SK-N-SH (cell line): ENCODE data around the gene FTL. TPM values are rescaled to one million over a fixed set of nuclear protein-coding genes. Genes with fewer than 3 reads are reported as not detected.

Experiments used
- CTCF ChIA-PET: fragments of 300-600, 350-600 bp; formaldehyde crosslinking; extraction: SDS; loops from one replicate; lab custom pipeline; 2021; lab: Yijun Ruan, JAX
- POLR2A ChIA-PET: fragments of 350-600 bp; sonication (Branson Sonifier 250); formaldehyde crosslinking; extraction: SDS; loops from one replicate; lab custom pipeline; 2020; ENCODE audit warnings: antibody characterized with exemption, inconsistent platforms; lab: Yijun Ruan, JAX
- DNase-seq: peaks from one replicate; pipeline ENCODE4 v3.0.0; 2012
- H2AFZ ChIP-seq: fragments of 200-600 bp; sonication (generic); 2 replicates; pipeline ENCODE4 v1.8.1; 2016; ENCODE audit warnings: antibody characterized with exemption, mild to moderate bottlenecking, low read depth
- H3F3A ChIP-seq: fragments of 200-600 bp; sonication (generic); replicated peaks from 2 replicates; pipeline ENCODE3; 2016; ENCODE audit warnings: antibody characterized with exemption, mild to moderate bottlenecking; ENCODE audit not compliant: insufficient read depth
- H3K27ac ChIP-seq, 2 experiments: fragments of 200-500 bp in 1 of 2; fragments of 200-600 bp in 1 of 2; sonication (Bioruptor generic) in 1 of 2; sonication (generic), shearing (Covaris generic) in 1 of 2; 2 replicates each; pipeline versions ENCODE4 v1.5.1 to v1.6.1; 2014 to 2016; ENCODE audit warnings: low read depth in 2 of 2, inconsistent platforms in 1 of 2, low read length in 1 of 2, mild to moderate bottlenecking in 1 of 2, mixed read lengths in 1 of 2
- H3K27me3 ChIP-seq: fragments of 200-600 bp; sonication (generic), shearing (Covaris generic); 2 replicates; pipeline ENCODE4 v1.6.1; 2016; ENCODE audit warnings: mixed run types; ENCODE audit not compliant: insufficient read depth
- H3K36me3 ChIP-seq, 2 experiments: fragments of 200-500 bp in 1 of 2; fragments of 200-600 bp in 1 of 2; sonication (Bioruptor generic) in 1 of 2; sonication (generic) in 1 of 2; replicated peaks in 1 of 2; 2 replicates each; pipeline versions ENCODE3 to v1.5.1; 2014 to 2016; ENCODE audit warnings: low read length in 1 of 2, mild to moderate bottlenecking in 1 of 2; ENCODE audit not compliant: insufficient read depth in 2 of 2, control insufficient read depth in 1 of 2
- H3K4me1 ChIP-seq, 2 experiments: fragments of 200-500 bp in 1 of 2; fragments of 200-600 bp in 1 of 2; sonication (Bioruptor generic) in 1 of 2; sonication (generic), shearing (Covaris generic) in 1 of 2; 2 replicates each; pipeline versions ENCODE4 v1.5.1 to v1.6.1; 2014 to 2016; ENCODE audit warnings: low read depth in 1 of 2, low read length in 1 of 2, mixed run types in 1 of 2; ENCODE audit not compliant: insufficient read depth in 2 of 2, control insufficient read depth in 1 of 2
- H3K4me2 ChIP-seq: fragments of 200-600 bp; sonication (generic), shearing (Covaris generic); 2 replicates; pipeline ENCODE4 v1.6.1; 2017; ENCODE audit warnings: mixed run types
- H3K4me3 ChIP-seq, 2 experiments: fragments of 200-500 bp in 1 of 2; fragments of 200-600 bp in 1 of 2; sonication (Bioruptor generic) in 1 of 2; sonication (generic), shearing (Covaris generic) in 1 of 2; 2 replicates each; pipeline versions ENCODE4 v1.5.1 to v1.8.1; 2014 to 2016; ENCODE audit warnings: low read depth in 2 of 2, inconsistent platforms in 1 of 2, low read length in 1 of 2, mild to moderate bottlenecking in 1 of 2, mixed read lengths in 1 of 2, moderate library complexity in 1 of 2
- H3K79me2 ChIP-seq: fragments of 200-600 bp; sonication (generic); 2 replicates; pipeline ENCODE4 v1.8.1; 2017; ENCODE audit warnings: mild to moderate bottlenecking; ENCODE audit not compliant: insufficient read depth
- H3K9ac ChIP-seq: fragments of 200-600 bp; sonication (generic); 2 replicates; pipeline ENCODE4 v1.6.1; 2017; ENCODE audit warnings: mixed run types
- H3K9me2 ChIP-seq: fragments of 200-600 bp; sonication (generic); 2 replicates; pipeline ENCODE4 v1.6.1; 2017; ENCODE audit warnings: mixed run types
- H3K9me3 ChIP-seq: fragments of 200-600 bp; sonication (generic); 2 replicates; pipeline ENCODE4 v1.6.1; 2017; ENCODE audit warnings: mixed run types, mild to moderate bottlenecking, moderate library complexity
- H4K20me1 ChIP-seq: fragments of 200-600 bp; sonication (generic); 2 replicates; pipeline ENCODE4 v1.6.1; 2017; ENCODE audit warnings: mild to moderate bottlenecking, mixed run types; ENCODE audit not compliant: insufficient read depth
- CHD2 ChIP-seq: fragments of 150-350 bp; IDR thresholded peaks from 2 replicates; pipeline ENCODE4 v1.6.1; 2018; ENCODE audit warnings: low read length; ENCODE audit not compliant: partially characterized antibody
- ELF1 ChIP-seq: IDR thresholded peaks from 2 replicates; pipeline ENCODE4 v1.4.0; 2012
- MEF2A ChIP-seq: IDR thresholded peaks from 2 replicates; pipeline ENCODE4 v1.4.0; 2012; ENCODE audit warnings: low read depth, borderline replicate concordance
- POLR2AphosphoS5 ChIP-seq: IDR thresholded peaks from 2 replicates; pipeline ENCODE4 v1.6.1; 2012; ENCODE audit warnings: low read depth, low read length
- RCOR1 ChIP-seq: fragments of 150-350 bp; IDR thresholded peaks from 2 replicates; pipeline ENCODE4 v1.6.1; 2017; ENCODE audit warnings: antibody characterized with exemption, low read length
- RFX5 ChIP-seq: IDR thresholded peaks from 2 replicates; pipeline ENCODE4 v1.6.1; 2012; ENCODE audit warnings: mild to moderate bottlenecking, improper control_type of control experiment, low read length
- USF1 ChIP-seq: IDR thresholded peaks from 2 replicates; pipeline ENCODE4 v1.4.0; 2012; ENCODE audit warnings: low read depth, borderline replicate concordance
- WGBS: methylation state at CpG from one replicate; pipeline ENCODE4 v1.1.6; 2017; ENCODE audit warnings: low lambda C conversion rate; 5-methylcytosine and 5-hydroxymethylcytosine counted together
- polyA plus RNA-seq, 3 experiments: library from polyadenylated mRNA; depleted of rRNA; stranded (reverse); fragments of >200 nt; gene quantifications; 2 replicates each; pipeline ENCODE4 v1.2.3, GENCODE V29; 2012
- TF ChIP-seq, protein P1 (sequence below): IDR thresholded peaks from 2 replicates; pipeline ENCODE4 v1.6.1; 2012; ENCODE audit warnings: mild to moderate bottlenecking, low read depth, low read length, moderate library complexity
- TF ChIP-seq, protein P2 (sequence below): fragments of 150-350 bp; IDR thresholded peaks from 2 replicates; pipeline ENCODE4 v1.6.1; 2017; ENCODE audit warnings: antibody characterized with exemption, low read length, low read depth, borderline replicate concordance

FTL gene
- polyA plus RNA-seq, 1 of the 3 experiments (the other 2 are of a cell fraction), result 875 TPM

DNA sequence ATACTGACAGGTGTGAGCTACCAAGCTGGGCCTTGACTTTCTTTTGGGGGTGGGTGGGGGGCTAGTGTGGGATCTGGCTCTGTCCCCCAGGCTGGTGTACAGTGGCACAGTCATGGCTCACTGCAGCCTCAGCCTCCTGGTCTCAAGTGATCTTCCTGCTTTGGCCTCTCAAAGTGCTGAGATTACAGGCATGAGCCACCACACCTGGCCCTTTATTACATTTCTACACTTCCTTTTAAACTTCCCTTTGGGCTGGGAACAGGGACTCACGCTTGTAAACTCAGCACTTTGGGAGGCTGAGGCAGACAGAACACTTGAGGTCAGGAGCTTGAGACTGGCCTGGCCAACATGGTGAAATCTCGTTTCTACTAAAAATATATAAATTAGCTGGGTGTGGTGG lies 12.0 kb downstream of the FTL start:
- CTCF ChIA-PET, result interaction anchor here (1.0 to 4.5 kb wide), 7 partner anchors 9 to 189 kb away, joined by 3 to 27 read pairs (median 4); partner anchors contain the start of genes GYS1 and RUVBL2
- POLR2A ChIA-PET, result interaction anchor here (0.6 to 0.9 kb wide), 2 partner anchors 11 to 83 kb away, joined by 3 read pairs; no protein-coding TSS in a partner anchor
- H3K79me2 ChIP-seq, result no peaks in the 10 kb centered on the region

GRCh38 chr19:48982280-48982679 lies 17.2 kb downstream of the FTL start:
- H3K4me1 ChIP-seq, result no peaks in the 10 kb centered on the region
- no peaks in the 10 kb centered on the region for H3K9me3 ChIP-seq
- 97% methylated on average over 9 of the region's 9 CpGs for WGBS
- no peak overlapping the region for H3K4me2 ChIP-seq
- no peaks in the 10 kb centered on the region for H3K9me2 ChIP-seq
- no peak overlapping the region for H3K4me3 ChIP-seq
- H2AFZ ChIP-seq, result no peak overlapping the region
- no peak for DNase-seq
- TF ChIP-seq, protein P1, sequence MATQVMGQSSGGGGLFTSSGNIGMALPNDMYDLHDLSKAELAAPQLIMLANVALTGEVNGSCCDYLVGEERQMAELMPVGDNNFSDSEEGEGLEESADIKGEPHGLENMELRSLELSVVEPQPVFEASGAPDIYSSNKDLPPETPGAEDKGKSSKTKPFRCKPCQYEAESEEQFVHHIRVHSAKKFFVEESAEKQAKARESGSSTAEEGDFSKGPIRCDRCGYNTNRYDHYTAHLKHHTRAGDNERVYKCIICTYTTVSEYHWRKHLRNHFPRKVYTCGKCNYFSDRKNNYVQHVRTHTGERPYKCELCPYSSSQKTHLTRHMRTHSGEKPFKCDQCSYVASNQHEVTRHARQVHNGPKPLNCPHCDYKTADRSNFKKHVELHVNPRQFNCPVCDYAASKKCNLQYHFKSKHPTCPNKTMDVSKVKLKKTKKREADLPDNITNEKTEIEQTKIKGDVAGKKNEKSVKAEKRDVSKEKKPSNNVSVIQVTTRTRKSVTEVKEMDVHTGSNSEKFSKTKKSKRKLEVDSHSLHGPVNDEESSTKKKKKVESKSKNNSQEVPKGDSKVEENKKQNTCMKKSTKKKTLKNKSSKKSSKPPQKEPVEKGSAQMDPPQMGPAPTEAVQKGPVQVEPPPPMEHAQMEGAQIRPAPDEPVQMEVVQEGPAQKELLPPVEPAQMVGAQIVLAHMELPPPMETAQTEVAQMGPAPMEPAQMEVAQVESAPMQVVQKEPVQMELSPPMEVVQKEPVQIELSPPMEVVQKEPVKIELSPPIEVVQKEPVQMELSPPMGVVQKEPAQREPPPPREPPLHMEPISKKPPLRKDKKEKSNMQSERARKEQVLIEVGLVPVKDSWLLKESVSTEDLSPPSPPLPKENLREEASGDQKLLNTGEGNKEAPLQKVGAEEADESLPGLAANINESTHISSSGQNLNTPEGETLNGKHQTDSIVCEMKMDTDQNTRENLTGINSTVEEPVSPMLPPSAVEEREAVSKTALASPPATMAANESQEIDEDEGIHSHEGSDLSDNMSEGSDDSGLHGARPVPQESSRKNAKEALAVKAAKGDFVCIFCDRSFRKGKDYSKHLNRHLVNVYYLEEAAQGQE, result no peak
- no peak for TF ChIP-seq RFX5
- H3K27me3 ChIP-seq, result no peaks in the 10 kb centered on the region
- peaks cover 5 to 44% of the 10 kb centered on the region in 2 experiments for H3K36me3 ChIP-seq
- no peak overlapping the region for H3K27ac ChIP-seq
- H3K9ac ChIP-seq, result no peak overlapping the region
- POLR2A ChIA-PET, result interaction anchor here (0.6 kb wide), 1 partner anchor 31 kb away, joined by 3 read pairs; no protein-coding TSS in a partner anchor
- no peaks in the 10 kb centered on the region for H4K20me1 ChIP-seq
- peaks cover 17% of the 10 kb centered on the region for H3F3A ChIP-seq
- CTCF ChIA-PET, result interaction anchor here (1.4 to 5.8 kb wide), 4 partner anchors 10 to 18 kb away, joined by 5 to 45 read pairs (median 6); partner anchors contain the start of genes GYS1 and RUVBL2
- H3K79me2 ChIP-seq, result no peaks in the 10 kb centered on the region

More for the DNA sequence above, 12.0 kb downstream of the FTL start:
- Histone ChIP-seq H4K20me1 (no peaks in the 10 kb centered on the region), H3K9me3 (no peaks in the 10 kb centered on the region), H3K4me3 (no peak overlapping the region), H3K4me1 (no peaks in the 10 kb centered on the region), H3K4me2 (no peak overlapping the region), H3K9me2 (no peaks in the 10 kb centered on the region), H3F3A (peaks cover 17% of the 10 kb centered on the region), H3K27ac (no peak overlapping the region), H2AFZ (no peak overlapping the region), H3K9ac (no peak overlapping the region), H3K36me3 (peaks cover 8 to 36% of the 10 kb centered on the region in 2 experiments), H3K27me3 (no peaks in the 10 kb centered on the region)
- no peak for DNase-seq
- TF ChIP-seq, protein P2, sequence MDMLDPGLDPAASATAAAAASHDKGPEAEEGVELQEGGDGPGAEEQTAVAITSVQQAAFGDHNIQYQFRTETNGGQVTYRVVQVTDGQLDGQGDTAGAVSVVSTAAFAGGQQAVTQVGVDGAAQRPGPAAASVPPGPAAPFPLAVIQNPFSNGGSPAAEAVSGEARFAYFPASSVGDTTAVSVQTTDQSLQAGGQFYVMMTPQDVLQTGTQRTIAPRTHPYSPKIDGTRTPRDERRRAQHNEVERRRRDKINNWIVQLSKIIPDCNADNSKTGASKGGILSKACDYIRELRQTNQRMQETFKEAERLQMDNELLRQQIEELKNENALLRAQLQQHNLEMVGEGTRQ, result no peak
- TF ChIP-seq USF1 (no peak), POLR2AphosphoS5 (no peak), CHD2 (no peak), ELF1 (no peak), RFX5 (no peak), MEF2A (no peak), RCOR1 (no peak)
- 92% methylated on average over 2 of the region's 2 CpGs for WGBS
